Fibroblast of lung (primary cell): ENCODE results near the gene GAB1.

Source experiments
- EZH2 ChIP-seq: IDR thresholded peaks from 2 replicates; pipeline ENCODE4 v1.5.1; 2012; ENCODE audit warnings: low read length, control low read depth, mild to moderate bottlenecking; ENCODE audit errors: missing control alignments
- TF ChIP-seq, protein P1 (sequence below), 2 donors: IDR thresholded peaks in 1 of 2; conservative IDR thresholded peaks in 1 of 2; 1 replicate in 1 of 2; 2 replicates in 1 of 2; pipeline ENCODE4 v1.5.1; 2011 to 2012; ENCODE audit warnings: low read length in 2 of 2, control low read depth in 1 of 2, inconsistent platforms in 1 of 2, low read depth in 1 of 2, mild to moderate bottlenecking in 1 of 2

DNA sequence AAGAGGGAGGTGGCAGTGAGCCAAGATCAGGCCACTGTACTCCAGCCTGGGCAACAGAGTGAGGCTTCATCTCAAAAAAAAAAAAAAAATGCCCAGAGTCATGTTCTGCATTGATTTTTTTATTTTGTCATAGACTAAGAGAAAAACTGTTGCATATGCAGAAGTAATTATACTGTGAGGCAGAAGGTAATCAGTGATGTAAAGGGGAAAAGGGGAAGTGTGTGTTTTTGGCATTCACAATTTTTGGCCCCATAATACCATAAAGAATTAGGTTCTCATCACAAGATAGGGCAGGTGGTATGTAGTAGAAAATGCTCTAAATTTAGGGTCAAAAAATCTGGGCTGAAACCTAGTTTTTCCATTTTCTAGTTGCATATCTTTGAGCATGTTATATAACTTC is 47.3 kb upstream of the GAB1 start:
- TF ChIP-seq, protein P1, sequence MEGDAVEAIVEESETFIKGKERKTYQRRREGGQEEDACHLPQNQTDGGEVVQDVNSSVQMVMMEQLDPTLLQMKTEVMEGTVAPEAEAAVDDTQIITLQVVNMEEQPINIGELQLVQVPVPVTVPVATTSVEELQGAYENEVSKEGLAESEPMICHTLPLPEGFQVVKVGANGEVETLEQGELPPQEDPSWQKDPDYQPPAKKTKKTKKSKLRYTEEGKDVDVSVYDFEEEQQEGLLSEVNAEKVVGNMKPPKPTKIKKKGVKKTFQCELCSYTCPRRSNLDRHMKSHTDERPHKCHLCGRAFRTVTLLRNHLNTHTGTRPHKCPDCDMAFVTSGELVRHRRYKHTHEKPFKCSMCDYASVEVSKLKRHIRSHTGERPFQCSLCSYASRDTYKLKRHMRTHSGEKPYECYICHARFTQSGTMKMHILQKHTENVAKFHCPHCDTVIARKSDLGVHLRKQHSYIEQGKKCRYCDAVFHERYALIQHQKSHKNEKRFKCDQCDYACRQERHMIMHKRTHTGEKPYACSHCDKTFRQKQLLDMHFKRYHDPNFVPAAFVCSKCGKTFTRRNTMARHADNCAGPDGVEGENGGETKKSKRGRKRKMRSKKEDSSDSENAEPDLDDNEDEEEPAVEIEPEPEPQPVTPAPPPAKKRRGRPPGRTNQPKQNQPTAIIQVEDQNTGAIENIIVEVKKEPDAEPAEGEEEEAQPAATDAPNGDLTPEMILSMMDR (conservative IDR thresholded peaks at IDR 0.05 in 1 of 2, IDR thresholded peaks at IDR 0.05 in 1 of 2; ENCODE audit: low read depth in 1 of 2, low read length in 2 of 2): no peak
- TF ChIP-seq EZH2: no peak
